HG02852 (cell line): ENCODE data around the gene COL27A1.
"Not testable (repeated sequence)": the region's sequence is repeated elsewhere in the genome, so short reads cannot be mapped to it uniquely, and the experiment has no call there.

Experiments used
- ATAC-seq: cut with Tn5 transposase; IDR thresholded peaks from one replicate; pipeline ENCODE4 v1.9.1; 2021; ENCODE audit warnings: mild to moderate bottlenecking, moderate library complexity; ENCODE audit not compliant: unreplicated experiment

Gene COL27A1

DNA sequence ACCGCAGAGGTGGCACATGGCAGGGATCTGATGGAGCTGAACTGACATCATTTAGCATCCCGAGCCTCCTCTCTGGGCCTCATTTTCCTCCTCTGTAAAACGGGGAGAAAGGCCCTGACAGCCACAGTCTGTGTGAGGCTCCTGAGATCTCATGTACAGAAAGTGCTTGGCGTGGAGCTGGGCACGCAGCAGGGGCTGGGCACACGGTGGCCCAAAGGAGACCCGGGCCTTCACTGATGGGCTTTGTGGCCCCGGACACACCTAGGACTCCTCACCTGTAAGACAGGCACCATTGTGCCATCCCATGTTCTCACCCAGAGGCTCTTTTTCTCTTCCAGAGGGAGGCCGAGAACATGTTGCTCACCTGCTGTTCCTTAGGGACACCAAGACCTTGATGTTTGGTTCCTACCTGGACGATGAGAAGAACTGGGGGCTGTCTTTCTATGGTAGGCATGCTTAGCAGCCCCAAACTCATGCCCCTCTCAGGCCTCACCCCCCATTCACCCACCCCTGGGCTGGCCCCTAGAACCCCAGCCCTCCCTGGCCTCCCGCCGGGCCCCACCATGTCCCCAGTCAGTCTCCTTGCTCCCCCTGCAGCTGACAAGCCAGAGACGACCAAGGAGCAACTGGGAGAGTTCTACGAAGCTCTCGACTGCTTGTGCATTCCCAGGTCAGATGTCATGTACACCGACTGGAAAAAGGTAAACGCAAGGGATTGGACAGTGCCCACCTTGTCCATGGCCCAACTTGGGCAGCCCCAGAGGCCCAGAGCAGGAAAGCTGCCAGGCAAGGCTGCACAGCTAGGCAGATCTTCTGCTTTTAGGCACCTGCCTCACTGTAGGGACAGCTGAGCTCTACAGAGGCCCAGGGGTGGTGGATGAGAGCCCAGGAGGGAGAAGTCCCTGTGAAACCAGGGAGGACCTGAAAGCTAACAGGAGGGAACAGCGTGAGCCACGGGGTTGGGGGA is 176.2 kb downstream of the COL27A1 start:
- not testable (repeated sequence) for ATAC-seq

DNA sequence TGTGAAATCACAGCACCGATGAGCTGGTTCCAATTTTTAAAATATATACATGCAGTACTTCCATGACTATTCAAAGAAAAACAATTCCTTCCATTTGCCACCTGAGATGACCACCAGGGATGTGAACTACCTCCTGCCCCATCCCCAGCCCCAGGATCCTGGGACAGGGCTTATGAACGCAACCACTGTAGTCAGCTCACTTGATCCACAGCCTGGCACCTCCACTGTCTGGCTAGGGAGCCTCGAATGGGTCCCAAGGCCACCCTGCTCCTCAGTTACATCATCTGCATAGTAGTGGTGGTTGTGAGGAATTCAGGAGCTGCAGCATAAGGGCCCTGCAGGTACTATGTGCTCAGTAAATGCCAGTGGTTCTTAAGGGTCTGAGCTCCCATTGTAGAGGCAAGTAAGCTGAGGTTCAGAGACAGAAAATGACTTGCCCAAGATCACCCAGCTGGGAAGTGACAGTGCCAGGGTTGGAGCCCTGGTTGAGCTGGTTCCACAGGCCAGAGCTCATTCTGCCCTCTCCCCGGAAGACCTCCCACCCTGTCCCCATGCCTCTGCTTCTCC is 177.2 kb downstream of the COL27A1 start:
- not testable (repeated sequence) for ATAC-seq

DNA sequence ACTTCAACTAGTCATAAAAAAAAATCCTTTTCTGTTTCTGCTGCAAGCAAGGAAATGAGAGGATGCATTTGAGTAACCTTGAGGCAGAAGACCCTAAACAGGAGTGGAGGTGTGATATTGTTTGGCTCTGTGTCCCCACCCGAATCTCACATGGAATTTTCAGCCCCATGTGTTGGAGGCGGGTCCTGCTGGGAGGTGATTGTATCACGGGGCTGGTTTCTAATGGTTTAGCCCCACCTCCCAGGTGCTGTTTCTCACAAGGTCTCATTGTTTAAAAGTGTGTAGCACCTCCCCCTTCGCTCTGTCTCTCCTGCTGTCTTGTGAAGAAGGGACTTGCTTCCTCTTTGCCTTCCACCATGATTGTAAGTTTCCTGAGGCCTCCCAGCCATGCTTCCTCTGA is 178.4 kb downstream of the COL27A1 start:
- not testable (repeated sequence) for ATAC-seq

DNA sequence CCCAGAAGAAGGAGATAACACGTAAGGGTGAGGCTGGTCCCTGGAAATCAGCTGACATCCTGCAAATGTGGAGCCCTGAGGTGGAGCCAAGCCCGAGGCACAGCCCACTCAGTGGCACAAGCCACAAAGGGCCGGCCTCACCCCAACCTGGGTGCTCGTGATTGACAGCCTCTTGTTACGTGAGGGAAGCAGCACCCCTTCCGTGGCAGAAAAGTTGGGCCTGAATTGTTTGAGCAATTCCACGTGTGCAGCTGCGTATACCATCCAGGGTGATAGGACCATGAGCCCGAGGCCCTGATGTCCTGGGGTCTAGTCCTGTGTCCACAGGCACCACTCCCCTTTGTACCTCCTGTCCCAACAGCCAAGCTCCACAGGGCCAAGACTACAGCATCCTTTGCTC is 179.2 kb downstream of the COL27A1 start:
- no peak for ATAC-seq

DNA sequence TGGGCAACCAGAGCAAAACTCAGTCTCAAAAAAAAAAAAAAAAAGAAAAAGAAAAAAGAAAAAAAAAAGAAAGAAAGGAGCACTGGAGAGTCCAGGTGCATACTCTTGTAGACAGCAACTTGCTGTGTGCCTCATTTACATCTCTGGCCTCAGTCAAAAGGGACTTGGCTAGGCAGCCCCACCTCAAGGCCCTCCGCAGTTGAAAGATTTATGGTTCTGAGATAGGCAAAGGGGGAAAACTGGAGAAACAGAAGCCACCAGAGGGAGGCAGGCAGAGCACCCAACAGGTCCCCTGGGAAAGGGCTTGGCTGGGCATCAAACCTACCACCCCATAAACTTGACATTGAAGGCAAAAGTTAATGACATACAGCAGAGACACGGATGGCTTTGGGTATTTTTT is 180.4 kb downstream of the COL27A1 start:
- ATAC-seq: no peak

DNA sequence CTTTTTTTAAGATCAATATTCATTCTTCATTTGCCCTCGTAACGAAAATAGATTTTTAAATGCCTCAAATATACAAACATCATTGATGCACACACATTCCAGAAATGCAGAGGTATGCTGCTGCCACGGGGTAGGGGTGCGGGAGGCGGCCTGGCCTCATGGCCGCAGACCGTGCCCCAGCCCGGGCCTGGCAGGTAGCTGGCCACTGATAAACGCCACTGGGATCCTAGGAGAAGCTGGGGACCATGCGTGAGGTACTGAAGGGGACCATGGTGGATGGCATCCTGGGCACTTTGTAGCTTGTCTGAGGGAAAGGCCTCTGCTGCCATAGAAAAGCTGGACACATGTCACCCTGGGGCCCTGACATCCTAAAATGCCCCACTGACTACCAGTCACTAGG is 180.8 kb downstream of the COL27A1 start:
- ATAC-seq: no peak

DNA sequence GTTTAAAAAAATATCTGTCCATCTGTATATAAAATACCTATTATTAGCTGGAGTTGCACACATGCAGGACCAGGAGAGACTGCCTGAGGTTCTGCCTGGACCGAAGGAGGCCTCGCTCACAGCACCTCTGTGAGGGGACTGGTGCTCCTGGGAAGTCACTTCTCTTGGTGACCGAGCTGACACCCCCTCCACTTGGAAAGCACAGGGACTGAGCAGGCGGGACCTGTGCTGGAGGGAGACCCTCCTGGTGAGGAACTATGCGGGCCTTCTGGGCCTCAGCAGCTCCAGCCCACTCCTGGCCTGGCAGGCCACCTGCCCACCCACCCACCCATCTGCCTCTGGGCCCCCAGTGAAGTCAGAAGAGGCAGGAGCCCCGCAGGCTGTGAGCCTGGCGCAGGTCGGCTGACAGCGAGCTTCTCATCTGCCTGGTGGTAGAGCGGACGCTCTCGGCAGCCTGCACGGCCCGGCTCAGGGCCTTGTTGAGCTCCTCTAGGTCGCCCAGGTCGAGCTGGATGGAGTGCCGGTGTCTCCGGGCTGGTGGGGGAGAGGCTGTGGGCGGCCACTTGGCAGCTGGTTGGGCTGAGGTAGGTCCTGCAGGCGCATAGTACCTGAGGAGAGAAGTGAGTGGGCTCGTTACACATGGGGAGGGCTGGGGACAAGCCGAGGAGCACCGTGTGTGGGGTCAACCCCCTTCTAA is 181.5 kb downstream of the COL27A1 start:
- ATAC-seq: no peak

DNA sequence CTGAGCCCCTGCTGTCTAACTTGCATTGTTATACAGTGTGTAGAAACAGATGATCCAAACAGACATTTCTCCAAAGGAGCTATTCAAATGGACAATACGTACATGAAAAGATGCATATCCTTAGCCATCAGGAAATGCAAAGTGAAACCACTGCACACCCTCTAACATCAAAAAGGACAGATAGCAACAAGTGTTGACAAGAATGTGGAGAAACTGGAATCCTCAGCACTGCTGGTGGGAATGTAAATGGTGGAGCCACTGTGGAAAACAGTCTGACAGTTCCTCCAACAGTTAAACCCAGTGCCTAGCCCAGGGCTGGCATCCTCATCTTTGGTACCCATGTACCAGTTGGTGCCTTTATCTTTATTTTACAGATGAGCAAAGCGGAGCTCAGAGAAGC is 182.8 kb downstream of the COL27A1 start:
- no peak for ATAC-seq

DNA sequence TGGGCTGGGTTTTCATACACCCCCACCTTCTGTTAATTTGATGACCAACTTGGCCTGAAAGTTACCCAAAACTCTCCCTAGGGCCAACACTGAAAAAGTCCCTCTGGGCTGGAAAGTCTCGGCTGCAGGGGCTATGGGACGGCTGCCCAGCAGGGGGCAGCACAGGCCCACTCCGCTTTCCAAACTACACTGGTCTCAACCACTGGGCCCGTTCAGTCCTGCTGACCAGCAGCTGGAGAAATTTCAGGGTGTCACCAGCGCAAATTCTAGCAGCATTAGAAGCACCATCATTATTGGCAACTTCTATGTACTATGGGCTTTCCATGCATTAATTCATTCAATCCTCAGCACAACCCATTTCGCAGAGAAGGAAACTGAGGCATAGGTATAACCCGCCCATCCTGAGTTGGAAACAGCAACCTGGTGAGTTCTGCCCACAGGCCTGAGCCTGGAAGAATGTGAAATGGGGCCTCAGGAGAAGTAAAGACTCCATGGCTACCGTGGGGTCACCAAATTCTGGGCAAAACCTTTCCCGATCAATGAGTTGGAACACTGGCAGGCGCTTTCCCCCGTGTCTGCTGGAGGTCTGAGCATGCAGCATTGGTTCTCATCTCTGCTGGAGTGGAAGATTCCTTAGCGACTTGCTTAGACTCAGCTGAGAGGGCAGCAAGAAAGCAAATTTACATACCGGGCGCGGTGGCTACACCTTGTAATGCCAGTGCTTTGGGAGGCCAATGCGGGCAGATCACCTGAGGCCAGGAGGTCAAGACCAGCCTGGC is 184.0 kb downstream of the COL27A1 start:
- ATAC-seq: peak; percentile 49

DNA sequence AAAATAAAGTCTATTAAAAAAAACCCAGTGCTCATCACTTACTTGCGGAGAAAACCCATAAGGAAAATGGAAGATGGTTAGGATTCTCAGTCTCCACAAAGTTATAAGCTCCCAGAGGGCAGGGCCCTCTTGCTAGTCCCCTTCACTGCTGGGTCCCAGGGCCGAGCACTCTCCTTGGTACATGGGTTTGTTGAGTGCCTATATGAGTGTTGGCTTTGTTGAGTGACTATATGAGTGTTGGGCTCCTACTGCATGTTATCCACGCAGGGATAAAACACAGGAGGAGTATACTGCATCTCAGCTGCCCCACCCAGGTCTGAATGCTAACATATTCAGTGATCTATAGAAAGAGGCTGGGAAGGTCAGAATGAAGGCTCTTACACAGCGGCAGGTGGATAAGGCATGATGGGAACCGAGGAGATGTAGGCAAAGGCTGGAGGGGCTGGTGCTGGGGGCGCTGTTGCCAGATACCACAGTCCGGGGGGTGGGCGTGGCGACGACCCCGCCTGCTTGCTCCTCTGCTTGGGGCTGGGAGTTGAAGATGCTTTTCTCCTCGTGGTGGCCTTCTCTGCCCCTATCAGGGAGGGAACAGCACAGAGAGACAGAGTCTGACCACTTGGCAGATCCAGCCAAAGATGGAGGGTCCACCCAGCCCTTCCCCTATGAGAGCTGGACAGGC is 186.0 kb downstream of the COL27A1 start:
- no peak for ATAC-seq

DNA sequence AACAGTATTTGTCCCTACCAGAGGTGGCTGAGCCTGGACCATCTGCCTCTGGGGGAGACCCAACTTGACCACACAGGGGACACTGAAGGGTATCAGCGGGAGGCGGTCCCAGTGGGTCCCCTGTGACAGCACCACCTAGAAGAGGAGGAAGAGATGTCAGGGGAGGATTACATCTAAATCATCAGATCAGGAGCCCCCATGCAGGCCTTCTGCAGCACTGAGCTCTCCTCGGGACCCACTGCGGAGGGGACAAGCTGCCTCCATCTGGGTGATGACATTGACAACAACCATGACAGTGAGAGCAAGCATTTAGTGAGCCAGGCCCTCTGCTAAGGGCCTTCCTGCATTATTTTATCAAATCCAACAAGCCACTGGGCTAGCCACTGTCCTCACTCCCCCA is 186.7 kb downstream of the COL27A1 start:
- ATAC-seq: no peak

DNA sequence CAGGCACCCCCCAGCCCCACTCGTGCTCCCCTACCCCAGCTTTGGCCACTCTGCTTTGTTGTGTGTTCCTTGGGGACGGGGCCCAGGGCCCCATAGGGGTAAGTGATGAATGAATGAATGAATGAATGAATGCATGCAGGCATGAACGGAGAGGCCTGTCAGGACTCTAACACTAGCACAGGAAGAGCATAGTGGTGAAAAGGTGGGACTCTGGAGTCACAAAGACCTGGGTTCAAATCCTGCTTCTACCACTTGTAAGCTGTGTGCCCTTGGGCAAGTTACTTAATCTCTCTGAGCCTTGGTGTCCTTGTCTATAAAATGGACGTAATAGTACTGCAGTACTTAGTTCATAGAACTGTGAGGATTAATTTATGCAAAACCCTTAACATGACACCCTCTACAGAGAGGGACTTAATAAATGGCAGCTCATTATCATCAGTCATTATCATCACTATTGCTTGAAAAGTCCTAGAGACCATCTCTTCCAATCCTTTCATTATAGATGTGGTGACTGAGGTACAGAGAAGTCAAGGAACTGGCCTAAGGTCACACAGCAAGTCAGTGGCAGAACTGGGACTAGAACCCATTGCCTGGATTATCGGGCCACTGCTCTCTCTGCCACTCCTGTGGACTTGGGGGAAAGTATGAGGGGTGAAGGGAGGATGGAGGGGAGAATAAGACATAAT is 187.6 kb downstream of the COL27A1 start:
- no peak for ATAC-seq

DNA sequence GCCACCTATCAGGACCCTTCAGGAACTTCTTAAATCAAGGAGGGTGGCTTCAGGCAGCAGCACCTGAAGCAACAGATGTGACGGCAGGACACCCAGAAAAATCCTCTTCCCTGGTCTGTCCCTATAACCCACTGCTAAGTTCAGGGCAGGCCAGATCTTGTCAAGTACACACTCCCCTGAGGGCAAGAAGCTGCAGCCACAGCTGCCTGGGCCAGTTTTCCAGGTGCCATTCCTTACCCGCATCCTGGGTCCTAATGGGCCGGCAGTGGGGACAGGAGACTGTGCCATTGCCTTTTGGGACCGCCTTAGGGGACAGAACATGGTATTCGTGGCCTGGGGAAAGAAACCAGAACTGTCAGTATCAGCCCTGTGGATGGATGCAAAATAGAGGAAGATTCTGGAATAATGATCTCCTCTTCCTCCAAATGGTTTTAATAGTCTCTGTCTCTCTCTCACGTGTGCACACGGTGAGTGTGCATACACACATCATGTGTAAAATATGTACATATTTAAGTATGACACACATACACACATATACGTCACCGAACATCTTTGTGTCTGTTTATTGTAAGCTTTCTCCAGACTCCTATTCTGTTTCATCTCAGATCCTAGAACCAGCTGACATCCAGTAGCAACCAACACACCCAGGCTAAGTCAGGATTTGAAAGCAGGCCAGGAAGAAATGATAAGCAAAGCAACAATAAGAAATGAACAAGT is 188.3 kb downstream of the COL27A1 start:
- no peak for ATAC-seq

DNA sequence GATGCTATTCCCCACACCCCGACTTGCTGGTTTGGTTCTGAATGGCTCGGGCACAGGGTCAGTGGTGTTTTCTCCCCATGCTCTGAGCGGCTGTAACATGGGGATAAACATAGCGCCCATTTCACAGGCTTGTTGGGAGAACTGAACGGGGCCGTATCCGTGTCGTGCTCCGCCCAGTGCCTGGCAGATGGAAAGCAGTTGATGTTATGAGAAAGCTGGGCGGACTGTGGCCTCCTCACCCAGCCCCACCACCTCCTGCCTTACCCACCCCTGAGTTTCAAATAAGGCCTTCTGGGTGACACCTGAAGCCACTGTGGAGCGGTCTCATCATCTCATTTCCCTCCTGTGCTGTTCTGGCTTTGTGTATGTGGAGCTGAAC is 188.8 kb downstream of the COL27A1 start:
- no peak for ATAC-seq

DNA sequence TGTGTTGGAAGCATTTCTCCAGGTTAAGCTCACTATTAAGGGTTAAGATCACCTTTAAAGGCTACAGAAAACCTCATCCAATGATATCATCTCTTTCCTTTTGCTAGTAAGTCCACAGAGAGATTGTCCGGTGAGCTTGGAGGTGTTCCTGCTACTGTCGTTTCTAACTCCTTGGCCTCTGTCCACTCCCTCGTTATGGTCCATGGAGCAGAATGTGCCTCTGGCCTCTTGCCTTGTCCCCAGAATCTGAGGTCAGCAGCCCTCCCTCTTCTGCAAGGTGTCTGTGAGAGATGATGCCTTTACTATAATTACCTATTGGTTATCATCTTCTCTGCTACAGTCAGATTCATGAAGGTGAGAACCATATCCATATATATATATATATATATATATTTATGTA is 189.4 kb downstream of the COL27A1 start:
- ATAC-seq: no peak

DNA sequence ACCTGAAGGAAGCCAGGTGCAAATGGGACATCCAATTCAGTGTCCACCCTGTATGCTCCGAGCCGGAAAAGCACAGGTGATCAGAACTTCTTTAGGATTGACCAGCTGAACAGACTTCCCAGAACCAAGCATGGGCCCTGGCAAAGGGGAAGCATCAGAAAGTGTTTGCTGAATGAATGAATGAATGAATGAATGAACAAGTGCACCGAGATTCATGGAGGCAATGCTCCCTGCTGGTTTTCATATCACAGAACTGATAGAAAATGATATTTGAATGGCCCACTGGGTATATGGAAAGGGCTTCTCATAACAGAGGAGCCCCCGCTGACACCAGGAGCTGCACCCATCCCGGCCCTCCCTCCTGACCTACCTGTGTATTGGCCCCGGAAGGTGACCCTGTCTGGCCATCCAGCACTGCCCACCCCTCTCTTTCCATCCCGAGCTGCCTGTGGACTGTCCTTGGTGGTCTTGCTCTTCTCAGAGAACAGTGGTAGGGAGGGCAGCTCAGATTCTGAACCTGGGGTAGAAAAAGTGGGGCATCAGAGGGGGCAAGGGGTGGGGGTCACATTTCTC is 190.2 kb downstream of the COL27A1 start:
- ATAC-seq: no peak

DNA sequence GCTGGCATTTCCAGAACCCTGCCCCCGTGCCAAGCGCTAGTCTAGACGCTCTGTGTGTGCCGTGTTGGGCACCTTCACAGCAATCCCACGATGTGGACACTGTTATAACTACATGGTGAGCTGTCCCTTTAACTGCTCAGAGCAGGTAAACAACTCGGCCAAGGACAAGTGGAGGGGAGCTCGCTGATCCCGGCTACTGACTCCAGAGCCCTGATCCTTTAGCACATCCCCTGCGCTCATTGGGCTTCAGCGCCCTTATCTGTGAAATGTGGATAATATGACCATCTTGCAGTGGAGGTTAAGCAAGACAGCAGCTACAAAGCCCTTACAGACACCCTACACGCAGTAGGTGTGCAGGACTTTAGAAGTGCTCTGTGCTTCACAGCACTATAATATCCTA is 190.8 kb downstream of the COL27A1 start:
- ATAC-seq: no peak

DNA sequence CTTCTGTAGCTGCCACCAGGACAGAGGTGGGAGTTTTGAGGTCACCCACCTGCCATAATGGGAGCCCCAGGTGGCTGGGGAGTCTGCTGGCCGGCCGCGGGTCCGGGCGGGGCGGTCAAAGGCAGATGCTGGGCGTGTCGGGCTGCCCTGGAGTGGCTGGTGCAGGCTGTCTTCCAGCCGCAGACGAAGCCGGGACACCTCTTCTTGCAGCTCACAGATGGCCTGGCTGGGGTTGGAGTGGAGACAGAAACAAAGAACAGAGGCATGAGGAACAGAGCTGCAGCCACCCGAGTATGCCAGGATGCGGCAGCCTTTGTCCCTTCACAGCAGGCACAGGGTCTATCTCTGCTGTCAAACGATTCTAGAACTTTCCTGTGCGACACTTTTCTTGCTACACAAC is 192.3 kb downstream of the COL27A1 start:
- ATAC-seq: no peak
